Endothelial cell of hepatic sinusoid (primary cell): ENCODE data around the gene PHACTR2.

Experiments
- in situ Hi-C: cut with HindIII; loops from 2 replicates; pipeline ENCODE4 v1.10.0; 2017; ENCODE audit warnings: low sequenced_read_pairs

PHACTR2 gene

GRCh38 chr6:143674483-143675381, 3.0 kb upstream of the PHACTR2 start:
- in situ Hi-C loops = loop anchor here (5.0 kb wide), 1 partner anchor 83 kb away; no protein-coding TSS in a partner anchor

GRCh38 chr6:143675382-143675900, 2.3 kb upstream of the PHACTR2 start:
- in situ Hi-C loops = loop anchor here (5.0 kb wide), 1 partner anchor 82 kb away; no protein-coding TSS in a partner anchor

- in situ Hi-C loops = loop anchor here (5.0 kb wide), 1 partner anchor 81 kb away; no protein-coding TSS in a partner anchor
Measured at GRCh38 chr6:143675946-143676345, 1.8 kb upstream of the PHACTR2 start.

- in situ Hi-C loops = loop anchor here (5.0 kb wide), 1 partner anchor 81 kb away; no protein-coding TSS in a partner anchor
Measured at GRCh38 chr6:143676437-143677045, 1.2 kb upstream of the PHACTR2 start.

- in situ Hi-C loops = loop anchor here (5.0 kb wide), 1 partner anchor 80 kb away; no protein-coding TSS in a partner anchor
Measured at GRCh38 chr6:143677577-143677890, 231 bp upstream of the PHACTR2 start.

GRCh38 chr6:143679041-143679440, 1.3 kb downstream of the PHACTR2 start:
- in situ Hi-C loops = loop anchor here (5.0 kb wide), 1 partner anchor 78 kb away; no protein-coding TSS in a partner anchor

- in situ Hi-C loops = no loop called here
Measured at GRCh38 chr6:143680141-143680540, 2.4 kb downstream of the PHACTR2 start.

GRCh38 chr6:143682805-143683204, 5.0 kb downstream of the PHACTR2 start:
- in situ Hi-C loops = no loop called here

- in situ Hi-C loops = no loop called here
Measured at GRCh38 chr6:143684486-143684885, 6.7 kb downstream of the PHACTR2 start.

GRCh38 chr6:143685653-143686052, 7.9 kb downstream of the PHACTR2 start:
- in situ Hi-C loops = no loop called here

- in situ Hi-C loops = no loop called here
Measured at GRCh38 chr6:143687591-143687990, 9.8 kb downstream of the PHACTR2 start.

- in situ Hi-C loops = no loop called here
Measured at GRCh38 chr6:143688681-143689080, 10.9 kb downstream of the PHACTR2 start.

- in situ Hi-C loops = no loop called here
Measured at GRCh38 chr6:143689852-143690251, 12.1 kb downstream of the PHACTR2 start.

GRCh38 chr6:143691155-143691554, 13.4 kb downstream of the PHACTR2 start:
- in situ Hi-C loops = no loop called here

GRCh38 chr6:143691900-143692636, 14.3 kb downstream of the PHACTR2 start:
- in situ Hi-C loops = no loop called here

- in situ Hi-C loops = no loop called here
Measured at GRCh38 chr6:143692696-143693095, 14.9 kb downstream of the PHACTR2 start.

GRCh38 chr6:143694013-143694412, 16.2 kb downstream of the PHACTR2 start:
- in situ Hi-C loops = no loop called here

GRCh38 chr6:143694560-143694959, 16.8 kb downstream of the PHACTR2 start:
- in situ Hi-C loops = no loop called here

- in situ Hi-C loops = no loop called here
Measured at GRCh38 chr6:143695130-143695968, 17.6 kb downstream of the PHACTR2 start.
